A549 (cell line): ENCODE measurements around the gene RNF26. TPM values are rescaled to one million over a fixed set of nuclear protein-coding genes. Genes with fewer than 3 reads are reported as not detected.

Experiments used
- ATAC-seq, 2 experiments: fragments of 200-7000 bp in 1 of 2; fragments of >200 bp in 1 of 2; cut with Nextera tagmentation in 1 of 2; cut with Tn5 transposase in 1 of 2; 3 replicates each; pipeline versions ENCODE4 v1.8.0 to v1.9.1; 2018 to 2020; ENCODE audit warnings: mild to moderate bottlenecking in 1 of 2, moderate library complexity in 1 of 2
- CTCF ChIA-PET: fragments of 300-600 bp; sonication (Branson Sonifier 250); formaldehyde crosslinking; extraction: SDS; loops from one replicate; lab custom pipeline; 2021; ENCODE audit warnings: antibody characterized with exemption, inconsistent platforms; lab: Yijun Ruan, JAX
- POLR2A ChIA-PET: fragments of 350-600 bp; formaldehyde crosslinking; extraction: SDS; loops from one replicate; lab custom pipeline; 2021; ENCODE audit warnings: antibody characterized with exemption, inconsistent platforms; lab: Yijun Ruan, JAX
- DNase-seq, 2 experiments: peaks; one replicate each; pipeline versions ENCODE4 v3.0.0 to v3.0.0-alpha.2; 2011 to 2016; ENCODE audit warnings: low read depth in 1 of 2, low spot score in 1 of 2
- FAIRE-seq: peaks from 2 replicates; lab custom pipeline; 2011; peaks lifted over from hg19 to GRCh38; lab: Jason Lieb, UNC
- H3K27ac ChIP-seq, 2 experiments: fragments of >200 bp; sonication (Bioruptor Twin); formaldehyde crosslinking; 3 replicates each; pipeline ENCODE4 v1.5.1; 2016 to 2017
- H3K4me1 ChIP-seq: fragments of >200 bp; sonication (Bioruptor Twin); formaldehyde crosslinking; 3 replicates; pipeline ENCODE4 v1.6.1; 2016
- H3K4me2 ChIP-seq: fragments of >200 bp; sonication (Bioruptor Twin); formaldehyde crosslinking; 3 replicates; pipeline ENCODE4 v1.6.1; 2016
- H3K4me3 ChIP-seq: fragments of >200 bp; sonication (Bioruptor Twin); formaldehyde crosslinking; 3 replicates; pipeline ENCODE4 v1.5.1; 2016
- H3K9me3 ChIP-seq: fragments of >200 bp; sonication (Bioruptor Twin); formaldehyde crosslinking; 3 replicates; pipeline ENCODE4 v1.6.1; 2016
- CBX8 ChIP-seq: fragments of 200-600 bp; sonication (generic); IDR thresholded peaks from 2 replicates; pipeline ENCODE4 v1.6.1; 2016
- CEBPB ChIP-seq, 2 experiments: fragments of >200 bp in 1 of 2; sonication (Bioruptor Twin) in 1 of 2; formaldehyde crosslinking in 1 of 2; IDR thresholded peaks; 2 replicates each; pipeline ENCODE4 v1.6.1; 2012 to 2016
- CHD4 ChIP-seq: fragments of 200-600 bp; sonication (generic); IDR thresholded peaks from 2 replicates; pipeline ENCODE4 v1.6.1; 2016; ENCODE audit warnings: antibody characterized with exemption, mild to moderate bottlenecking, borderline replicate concordance
- EHMT2 ChIP-seq: fragments of 200-600 bp; sonication (generic); IDR thresholded peaks from 2 replicates; pipeline ENCODE4 v1.6.1; 2016; ENCODE audit warnings: antibody characterized with exemption, low read depth, mild to moderate bottlenecking, moderate library complexity
- FOXS1 ChIP-seq: fragments of 250-450 bp; sonication (Bioruptor Pico); IDR thresholded peaks from 2 replicates; pipeline ENCODE4 v1.5.0; 2020; ENCODE audit warnings: mild to moderate bottlenecking, moderate library complexity
- HES2 ChIP-seq: fragments of >200 bp; sonication (Bioruptor Twin); formaldehyde crosslinking; IDR thresholded peaks from 2 replicates; pipeline ENCODE4 v1.6.1; 2016
- HEYL ChIP-seq: fragments of 250-450 bp; sonication (Bioruptor Pico); IDR thresholded peaks from 2 replicates; pipeline ENCODE4 v1.8.0; 2021; ENCODE audit warnings: mild to moderate bottlenecking, moderate library complexity
- JUN ChIP-seq, 2 experiments: fragments of >200 bp; sonication (Bioruptor Twin); formaldehyde crosslinking; IDR thresholded peaks; 2 replicates in 1 of 2; 3 replicates in 1 of 2; pipeline ENCODE4 v1.6.1; 2016 to 2017
- KDM5A ChIP-seq: fragments of 200-600 bp; sonication (generic); IDR thresholded peaks from 2 replicates; pipeline ENCODE4 v1.6.1; 2016; ENCODE audit warnings: antibody characterized with exemption, mild to moderate bottlenecking
- MYC ChIP-seq: IDR thresholded peaks from 2 replicates; pipeline ENCODE4 v1.6.1; 2012; ENCODE audit warnings: mild to moderate bottlenecking, inconsistent platforms, low read length, improper control_type of control experiment, borderline replicate concordance
- NPAS2 ChIP-seq: fragments of 250-450 bp; sonication (Bioruptor Pico); IDR thresholded peaks from 2 replicates; pipeline ENCODE4 v1.8.0; 2022; ENCODE audit warnings: mild to moderate bottlenecking, moderate library complexity, borderline replicate concordance
- NR3C1 ChIP-seq: fragments of >200 bp; sonication (Bioruptor Twin); formaldehyde crosslinking; IDR thresholded peaks from 3 replicates; pipeline ENCODE4 v1.6.1; 2017
- POLR2A ChIP-seq: IDR thresholded peaks from 2 replicates; pipeline ENCODE4 v1.6.1; 2012; ENCODE audit warnings: mild to moderate bottlenecking, low read length
- RNF2 ChIP-seq: fragments of 200-600 bp; sonication (generic); IDR thresholded peaks from 2 replicates; pipeline ENCODE4 v1.6.1; 2016; ENCODE audit warnings: low read depth, mild to moderate bottlenecking, antibody characterized with exemption, moderate library complexity, borderline replicate concordance
- TP53 ChIP-seq: fragments of 250-450 bp; sonication (Bioruptor Pico); IDR thresholded peaks from 2 replicates; pipeline ENCODE4 v1.5.0; 2021; ENCODE audit warnings: mild to moderate bottlenecking, moderate library complexity
- USF2 ChIP-seq: fragments of 450-650 bp; IDR thresholded peaks from 2 replicates; pipeline ENCODE4 v1.6.1; 2014; ENCODE audit warnings: antibody characterized with exemption
- ZC3H11A ChIP-seq: fragments of 450-650 bp; IDR thresholded peaks from 2 replicates; pipeline ENCODE4 v1.6.1; 2014; ENCODE audit warnings: antibody characterized with exemption, mild to moderate bottlenecking
- ZSCAN20 ChIP-seq: fragments of 250-450 bp; sonication (Bioruptor Pico); IDR thresholded peaks from 2 replicates; pipeline ENCODE4 v1.8.0; 2022; ENCODE audit warnings: mild to moderate bottlenecking, moderate library complexity
- WGBS: methylation state at CpG from one replicate; pipeline ENCODE4 v1.1.6; 2017; ENCODE audit errors: missing lambda C conversion rate; 5-methylcytosine and 5-hydroxymethylcytosine counted together
- polyA plus RNA-seq, 4 experiments: library from polyadenylated mRNA; depleted of rRNA in 3 of 4; stranded (reverse); fragments of >200 nt; fragmentation: RNase III in 1 of 4; extraction: RNeasy Plus Mini Kit Qiagen cat#74134 plus additional on column Dnase treatment in 1 of 4; gene quantifications; 2 replicates in 3 of 4; 3 replicates in 1 of 4; pipeline ENCODE4 v1.2.3, GENCODE V29; 2011 to 2017
- TF ChIP-seq, protein P1 (sequence below): fragments of 150-350 bp; IDR thresholded peaks from 2 replicates; pipeline ENCODE4 v1.6.1; 2014; ENCODE audit warnings: low read depth, mild to moderate bottlenecking, low read length
- TF ChIP-seq, protein P2 (sequence below): fragments of >200 bp; sonication (Bioruptor Twin); formaldehyde crosslinking; IDR thresholded peaks from 3 replicates; pipeline ENCODE4 v1.6.1; 2016

RNF26 gene
- polyA plus RNA-seq, 2 of the 4 experiments (the other 2 are of a cell fraction), result 23.5 to 26.5 TPM

DNA sequence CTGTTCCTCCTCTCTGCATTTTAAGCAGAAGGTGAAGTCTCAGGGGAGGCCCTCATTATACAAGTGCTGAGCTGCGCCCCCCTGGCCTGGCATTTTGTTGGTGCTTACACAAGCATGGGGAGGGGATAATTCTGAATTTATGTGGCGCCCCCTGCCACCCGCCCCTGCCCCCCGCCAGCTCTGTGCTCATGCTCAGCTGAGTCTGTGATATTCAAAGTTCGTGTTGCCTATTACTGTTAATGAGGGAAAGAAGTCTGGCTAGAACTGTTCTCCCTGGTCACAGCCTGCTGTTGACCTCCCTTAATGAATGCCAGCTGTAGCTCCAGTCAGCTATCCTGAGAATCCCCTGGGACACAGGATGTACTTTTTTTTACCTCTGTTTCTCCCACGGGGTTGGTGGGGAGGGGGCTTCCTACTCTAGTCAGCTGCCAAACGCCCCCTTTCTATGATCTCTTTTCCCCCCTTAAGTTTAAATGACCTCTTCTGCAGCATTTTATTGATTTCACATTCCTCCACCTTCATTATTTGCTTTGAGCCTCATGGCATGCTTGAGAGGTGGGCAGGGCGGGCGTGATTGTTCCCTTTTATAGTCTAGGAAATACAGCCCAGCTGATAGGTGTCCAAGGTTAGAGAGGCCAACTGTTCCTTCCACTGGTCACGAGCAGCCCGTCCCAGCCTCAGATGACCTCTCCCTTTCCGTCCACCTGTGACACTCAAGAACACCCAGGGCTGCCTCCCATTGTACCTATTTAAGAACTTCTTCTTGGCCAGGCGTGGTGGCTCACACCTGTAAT lies 35.0 kb downstream of the RNF26 start:
- POLR2A ChIA-PET, result no interaction called here
- Histone ChIP-seq H3K4me1 (peaks cover 44% of the 10 kb centered on the region), H3K4me2 (peak overlapping the region; percentile 56), H3K9me3 (no peaks in the 10 kb centered on the region), H3K27ac (peak overlapping the region; percentile 19 to 75; a peak in 4 of 6 replicates), H3K4me3 (no peak overlapping the region)
- FAIRE-seq, result no peak
- ATAC-seq, result no peak
- TF ChIP-seq, protein P1, sequence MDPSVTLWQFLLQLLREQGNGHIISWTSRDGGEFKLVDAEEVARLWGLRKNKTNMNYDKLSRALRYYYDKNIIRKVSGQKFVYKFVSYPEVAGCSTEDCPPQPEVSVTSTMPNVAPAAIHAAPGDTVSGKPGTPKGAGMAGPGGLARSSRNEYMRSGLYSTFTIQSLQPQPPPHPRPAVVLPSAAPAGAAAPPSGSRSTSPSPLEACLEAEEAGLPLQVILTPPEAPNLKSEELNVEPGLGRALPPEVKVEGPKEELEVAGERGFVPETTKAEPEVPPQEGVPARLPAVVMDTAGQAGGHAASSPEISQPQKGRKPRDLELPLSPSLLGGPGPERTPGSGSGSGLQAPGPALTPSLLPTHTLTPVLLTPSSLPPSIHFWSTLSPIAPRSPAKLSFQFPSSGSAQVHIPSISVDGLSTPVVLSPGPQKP, result no peak
- TF ChIP-seq USF2, result no peak
- TF ChIP-seq, protein P2, sequence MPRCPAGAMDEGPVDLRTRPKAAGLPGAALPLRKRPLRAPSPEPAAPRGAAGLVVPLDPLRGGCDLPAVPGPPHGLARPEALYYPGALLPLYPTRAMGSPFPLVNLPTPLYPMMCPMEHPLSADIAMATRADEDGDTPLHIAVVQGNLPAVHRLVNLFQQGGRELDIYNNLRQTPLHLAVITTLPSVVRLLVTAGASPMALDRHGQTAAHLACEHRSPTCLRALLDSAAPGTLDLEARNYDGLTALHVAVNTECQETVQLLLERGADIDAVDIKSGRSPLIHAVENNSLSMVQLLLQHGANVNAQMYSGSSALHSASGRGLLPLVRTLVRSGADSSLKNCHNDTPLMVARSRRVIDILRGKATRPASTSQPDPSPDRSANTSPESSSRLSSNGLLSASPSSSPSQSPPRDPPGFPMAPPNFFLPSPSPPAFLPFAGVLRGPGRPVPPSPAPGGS, result no peak
- TF ChIP-seq NR3C1, result no peak
- TF ChIP-seq CBX8, result no peak
- no peak for TF ChIP-seq RNF2
- TF ChIP-seq HEYL (CRISPR knock-in tag), result no peak
- no peak for TF ChIP-seq POLR2A
- TF ChIP-seq KDM5A, result no peak
- no peak for TF ChIP-seq ZC3H11A
- DNase-seq, result no peak
- CTCF ChIA-PET, result interaction anchor here (1.4 to 20.0 kb wide), 9 partner anchors 7 to 105 kb away, joined by 3 to 341 read pairs (median 15); partner anchors contain the start of genes C1QTNF5, RNF26 and USP2
- WGBS, result 76% methylated on average over 9 of the region's 13 CpGs

GRCh38 chr11:119370486-119371046 lies 36.2 kb downstream of the RNF26 start:
- CTCF ChIA-PET, result interaction anchor here (1.0 to 20.0 kb wide), 9 partner anchors 8 to 106 kb away, joined by 3 to 341 read pairs (median 15); partner anchors contain the start of genes C1QTNF5, RNF26 and USP2
- no peaks in the 10 kb centered on the region for H3K9me3 ChIP-seq
- POLR2A ChIA-PET, result no interaction called here
- peaks cover 40% of the 10 kb centered on the region for H3K4me1 ChIP-seq
- H3K4me3 ChIP-seq, result no peak overlapping the region
- 0 out of 6 replicates have a peak overlapping the region, but pooled peaks of 1 of the 2 experiments have one; percentile 33 for H3K27ac ChIP-seq
- TF ChIP-seq, protein P2, result no peak
- no peak for TF ChIP-seq MYC
- no peak for TF ChIP-seq KDM5A
- TF ChIP-seq CEBPB (IDR thresholded peaks at IDR 0.05), result no peak
- TF ChIP-seq CHD4, result no peak
- DNase-seq, result no peak
- 68% methylated on average over 7 of the region's 8 CpGs for WGBS
- H3K4me2 ChIP-seq, result no peak overlapping the region
- ATAC-seq, result no peak
- FAIRE-seq, result no peak

DNA sequence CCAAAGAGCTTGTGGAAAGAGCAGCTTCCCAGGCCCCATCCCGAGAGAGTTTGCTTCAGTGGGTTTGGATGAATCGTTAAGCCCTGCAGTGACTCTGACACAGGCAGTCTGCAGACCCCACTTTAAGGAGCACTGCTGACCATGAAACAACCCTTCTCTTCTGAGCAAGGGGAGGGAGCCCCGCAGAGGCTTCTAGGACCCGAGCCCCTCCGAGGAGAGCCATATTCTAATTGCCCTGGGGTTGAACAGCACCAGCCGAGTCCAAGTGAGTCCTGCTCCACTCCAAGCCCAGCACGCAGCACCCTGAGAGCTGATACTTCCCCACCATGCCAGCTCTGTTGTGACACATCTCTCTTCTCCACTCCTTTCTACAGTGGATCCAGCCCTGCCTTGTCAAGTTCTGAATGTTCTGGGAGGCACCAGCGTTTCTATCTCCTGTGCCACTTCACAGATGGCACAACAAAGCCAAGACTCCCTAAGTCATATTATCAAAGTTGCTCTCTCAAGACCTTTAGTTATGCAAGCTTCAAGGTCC lies 36.8 kb downstream of the RNF26 start:
- FAIRE-seq, result no peak
- ATAC-seq, result no peak
- no peak for TF ChIP-seq JUN (IDR thresholded peaks at IDR 0.05)
- TF ChIP-seq HES2, result no peak
- TF ChIP-seq POLR2A, result no peak
- no peak for TF ChIP-seq EHMT2
- TF ChIP-seq MYC, result no peak
- no peak for TF ChIP-seq HEYL (CRISPR knock-in tag)
- no peak for TF ChIP-seq ZSCAN20 (CRISPR knock-in tag)
- TF ChIP-seq CHD4, result no peak
- no peak for TF ChIP-seq NPAS2 (CRISPR knock-in tag)
- no peak for TF ChIP-seq TP53
- no peak for TF ChIP-seq FOXS1 (CRISPR knock-in tag)
- Histone ChIP-seq H3K4me2 (no peak overlapping the region), H3K9me3 (no peaks in the 10 kb centered on the region), H3K4me3 (no peak overlapping the region), H3K4me1 (peaks cover 40% of the 10 kb centered on the region), H3K27ac (no peak overlapping the region)
- POLR2A ChIA-PET, result interaction anchor here (1.0 kb wide), 1 partner anchor 165 kb away, joined by 3 read pairs; no protein-coding TSS in a partner anchor
- CTCF ChIA-PET, result interaction anchor here (0.6 to 20.0 kb wide), 10 partner anchors 9 to 189 kb away, joined by 3 to 341 read pairs (median 10); partner anchors contain the start of genes C1QTNF5, RNF26 and USP2
- DNase-seq, result no peak
- 96% methylated on average over 5 of the region's 8 CpGs for WGBS
